ENCODE data around the gene USP9X. TPM values are rescaled to one million over a fixed set of nuclear protein-coding genes. Genes with fewer than 3 reads are reported as not detected.

USP9X gene
- total and polyA plus RNA-seq, 2 of the 8 experiments (the other 6 are each of a cell fraction or from before 2014, with no cell fraction given): 79.2 to 300 TPM

GRCh38 chrX:41127477-41128192, 42.4 kb downstream of the USP9X start:
- no peak overlapping the region for H3K23ac ChIP-seq (ENCODE audit: insufficient read length)
- H2AK5ac ChIP-seq (ENCODE audit: low read depth, low read length): no peak overlapping the region
- H2BK5ac ChIP-seq (ENCODE audit: low read depth, low read length): no peak overlapping the region
- H3K4me3 ChIP-seq (ENCODE audit: extremely low read depth in 1 of 4, insufficient read depth in 2 of 4, low read depth in 3 of 4, low read length in 4 of 4): no peak overlapping the region
- no peak overlapping the region for H3K14ac ChIP-seq (ENCODE audit: insufficient read length)
- no peak overlapping the region for H2AFZ ChIP-seq (ENCODE audit: low read length)
- no peak overlapping the region for H2BK120ac ChIP-seq (replicated peaks; ENCODE audit: low read depth, low read length)
- no peak overlapping the region for H3K27ac ChIP-seq (ENCODE audit: low read depth, low read length)
- no peak overlapping the region for H2BK15ac ChIP-seq (ENCODE audit: low read length)
- WGBS, 2 experiments (ENCODE audit: extremely low coverage in 1 of 2, insufficient coverage in 1 of 2, insufficient read length in 1 of 2, insufficient replicate concordance in 2 of 2, low coverage in 1 of 2, low lambda C conversion rate in 2 of 2, missing lambda C conversion rate in 1 of 2): 94% methylated on average over 6 of the region's 6 CpGs; no CpG with 5 or more reads in 1 of the 2 experiments
- H2BK12ac ChIP-seq (ENCODE audit: low read depth, low read length): no peak overlapping the region
- H4K91ac ChIP-seq (replicated peaks; ENCODE audit: insufficient read length, low read length): no peak overlapping the region
- H3K27me3 ChIP-seq (replicated peaks in 1 of 4; ENCODE audit: control insufficient read depth in 3 of 4, extremely low read depth in 1 of 4, insufficient read depth in 3 of 4, low read length in 3 of 4): no peaks in the 10 kb centered on the region
- H3K36me3 ChIP-seq (ENCODE audit: control insufficient read depth in 2 of 4, insufficient read depth in 4 of 4, low read length in 3 of 4): peaks cover 3 to 80% (median 23%) of the 10 kb centered on the region in 4 experiments
- no peaks in the 10 kb centered on the region; the same call in 1 of the 2 replicates for H3K23me2 ChIP-seq (ENCODE audit: low read depth, low read length)
- TF ChIP-seq BACH1 (IDR thresholded peaks at IDR 0.05; ENCODE audit: low read length) (no peak), NRF1 (IDR thresholded peaks at IDR 0.05; ENCODE audit: low read depth, low read length) (no peak), CBX8 (IDR thresholded peaks at IDR 0.05; ENCODE audit: borderline replicate concordance, low read depth, low read length) (no peak), RFX5 (IDR thresholded peaks at IDR 0.05; ENCODE audit: borderline replicate concordance, low read depth, low read length) (no peak), TAF7 (optimal IDR thresholded peaks at IDR 0.05; ENCODE audit: borderline replicate concordance, low read depth, low read length) (no peak), KDM5A (IDR thresholded peaks at IDR 0.05; ENCODE audit: low read length) (no peak), SAP30 (IDR thresholded peaks at IDR 0.05; ENCODE audit: insufficient read depth, insufficient replicate concordance, low read length) (no peak), USF2 (IDR thresholded peaks at IDR 0.05; ENCODE audit: low read length) (no peak)
- no peaks in the 10 kb centered on the region for H3K9me3 ChIP-seq (ENCODE audit: insufficient read depth in 2 of 2, low read depth in 1 of 2, low read length in 1 of 2)
- H3K9ac ChIP-seq (replicated peaks in 1 of 4; ENCODE audit: extremely low read depth in 1 of 4, low read depth in 3 of 4, low read length in 3 of 4): no peak overlapping the region
- DNase-seq (ENCODE audit: low read depth in 1 of 2, low spot score in 2 of 2) (no peak), FAIRE-seq (no peak)
- POLR2A ChIA-PET (ENCODE audit: partially characterized antibody): no interaction called here
- no peak overlapping the region for H4K5ac ChIP-seq (ENCODE audit: insufficient read length, low read depth, low read length)
- no peak overlapping the region for H3K18ac ChIP-seq (ENCODE audit: extremely low read depth, low read length)
- H4K20me1 ChIP-seq (replicated peaks in 1 of 2; ENCODE audit: control insufficient read depth in 1 of 2, insufficient read depth in 2 of 2, low read length in 2 of 2): peaks cover 4 to 8% of the 10 kb centered on the region in 2 experiments
- no peak overlapping the region for H3K56ac ChIP-seq (replicated peaks; ENCODE audit: insufficient read length, low read depth, low read length)
- peaks cover 3 to 96% of the 10 kb centered on the region in 2 experiments for H3K79me2 ChIP-seq (ENCODE audit: control insufficient read depth in 1 of 2, insufficient read depth in 2 of 2, low read length in 2 of 2)
- CTCF ChIA-PET (ENCODE audit: partially characterized antibody): no interaction called here
- no peaks in the 10 kb centered on the region for H3K4me1 ChIP-seq (replicated peaks in 1 of 4; ENCODE audit: control insufficient read depth in 3 of 4, insufficient read depth in 4 of 4, low read length in 3 of 4)
- H3K4ac ChIP-seq (replicated peaks; ENCODE audit: insufficient read length, low read depth, low read length): no peak overlapping the region
- no peaks in the 10 kb centered on the region for H3K79me1 ChIP-seq (ENCODE audit: low read depth, low read length)
- H4K8ac ChIP-seq (ENCODE audit: extremely low read depth, insufficient read depth, low read length): no peak overlapping the region
- H2BK20ac ChIP-seq (ENCODE audit: low read length): no peak overlapping the region
- H3K4me2 ChIP-seq (ENCODE audit: insufficient read depth in 1 of 2, low read depth in 2 of 2, low read length in 2 of 2): no peak overlapping the region

Data from H1 (cell line).